Fibroblast of skin of left quadriceps (primary cell): ENCODE data around the gene PACRG.

ENCODE experiments used
- DNase-seq, 2 experiments: peaks; one replicate each; pipeline ENCODE4 v3.0.0-alpha.2; 2013; ENCODE audit warnings: low read depth in 2 of 2

PACRG gene

DNA sequence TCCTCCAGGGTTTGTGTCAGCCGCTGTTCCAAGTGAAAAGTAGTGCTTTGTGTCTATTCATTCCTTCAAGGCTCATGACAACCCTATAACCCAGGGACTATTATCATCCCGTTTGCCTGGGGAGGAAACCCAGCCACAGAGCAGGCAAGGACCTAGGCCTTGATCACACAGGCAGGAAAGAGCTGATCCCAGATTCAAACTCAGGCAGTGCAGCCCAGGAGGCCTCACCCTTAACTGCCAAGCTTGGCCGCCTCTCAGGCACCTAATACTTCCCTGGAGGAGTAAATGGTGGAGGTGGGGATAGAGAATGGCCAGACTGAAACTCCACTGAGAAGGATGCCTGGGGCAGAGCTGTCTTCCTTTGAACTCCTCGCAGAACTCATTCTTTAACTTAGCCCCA is 471.6 kb downstream of the PACRG start:
- no peak for DNase-seq

DNA sequence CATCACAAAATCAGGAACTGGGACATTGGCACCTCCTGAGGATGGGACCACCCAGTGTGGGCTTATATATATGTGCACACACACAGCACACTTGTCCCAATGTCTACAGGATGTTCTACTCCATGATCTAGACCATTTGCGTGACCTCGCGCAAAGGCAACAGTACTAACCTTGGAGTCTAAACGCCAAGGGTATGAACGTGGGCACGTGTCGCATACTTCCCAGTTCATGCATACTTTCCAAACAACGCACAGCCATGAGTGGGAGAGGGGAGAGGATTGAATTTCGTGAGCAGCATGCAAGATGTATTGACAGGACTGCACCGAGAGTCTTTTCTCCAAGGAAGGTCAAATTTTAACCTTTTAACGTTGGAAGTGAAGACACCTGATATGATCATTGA is 472.5 kb downstream of the PACRG start:
- DNase-seq: no peak

DNA sequence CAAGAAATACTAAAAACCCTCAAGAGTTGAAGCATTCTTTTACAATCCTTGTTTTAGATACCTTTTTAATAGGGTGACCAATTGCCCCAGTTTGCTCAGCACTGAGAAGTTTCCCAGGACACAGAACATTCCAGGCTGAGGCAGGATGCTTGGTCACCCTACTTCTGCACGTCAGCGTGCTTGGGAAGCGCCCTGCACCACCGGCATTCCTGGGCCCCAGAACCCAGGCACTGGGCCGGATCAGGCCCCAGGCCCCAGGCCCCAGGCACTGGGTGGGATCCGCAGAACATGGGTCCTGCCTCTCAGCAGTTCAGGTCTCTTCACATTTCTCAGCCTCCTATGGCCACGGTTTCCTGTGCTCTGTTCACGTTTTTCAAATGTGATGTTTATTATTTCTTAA is 472.9 kb downstream of the PACRG start:
- DNase-seq: no peak

GRCh38 chr6:163201855-163202254 is 474.1 kb downstream of the PACRG start:
- DNase-seq: no peak

GRCh38 chr6:163206196-163206595 is 478.4 kb downstream of the PACRG start:
- no peak for DNase-seq

DNA sequence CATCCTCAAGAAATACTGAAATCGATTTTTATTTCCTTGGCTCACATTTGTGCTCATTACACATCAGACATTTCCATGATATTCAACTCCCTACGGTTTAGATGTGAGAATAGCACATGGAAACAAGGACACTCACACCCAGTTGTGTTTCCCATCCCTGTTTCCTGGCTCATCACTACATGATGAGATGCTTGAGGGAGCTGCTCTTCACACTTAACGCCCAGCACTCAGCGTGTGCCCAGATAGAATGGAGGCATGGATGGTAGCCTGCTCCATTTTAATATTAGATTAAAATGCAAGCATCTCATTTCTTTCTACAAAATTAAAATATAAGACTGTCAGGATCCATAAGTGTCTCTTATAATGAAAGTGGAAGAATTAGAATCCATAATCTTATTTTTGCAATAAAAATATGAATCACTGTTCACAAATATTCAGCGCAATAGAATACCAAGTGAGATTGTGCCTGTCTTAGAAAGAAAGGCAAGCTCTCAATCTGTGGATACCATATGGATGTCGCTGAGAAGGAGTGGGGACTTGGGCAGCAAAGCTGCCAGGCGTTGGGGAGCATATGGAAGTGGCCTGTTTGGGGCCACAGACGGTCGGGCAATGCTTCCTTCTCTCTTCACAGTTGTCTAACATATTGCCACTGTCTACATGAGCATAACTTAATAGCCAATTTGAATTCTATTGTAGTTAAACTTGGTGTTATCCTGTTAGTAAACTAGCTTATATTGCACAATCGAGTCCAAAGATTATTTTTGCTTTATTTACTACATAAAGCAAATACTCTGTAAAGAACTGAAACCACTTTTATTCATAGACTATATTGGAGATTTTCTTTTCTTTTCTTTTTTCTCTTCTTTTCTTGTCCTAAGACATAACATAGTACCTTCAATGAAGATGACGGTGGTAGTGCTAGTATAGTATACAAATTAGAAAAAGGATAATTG is 479.9 kb downstream of the PACRG start:
- no peak for DNase-seq

GRCh38 chr6:163209005-163209404 is 481.2 kb downstream of the PACRG start:
- no peak for DNase-seq

DNA sequence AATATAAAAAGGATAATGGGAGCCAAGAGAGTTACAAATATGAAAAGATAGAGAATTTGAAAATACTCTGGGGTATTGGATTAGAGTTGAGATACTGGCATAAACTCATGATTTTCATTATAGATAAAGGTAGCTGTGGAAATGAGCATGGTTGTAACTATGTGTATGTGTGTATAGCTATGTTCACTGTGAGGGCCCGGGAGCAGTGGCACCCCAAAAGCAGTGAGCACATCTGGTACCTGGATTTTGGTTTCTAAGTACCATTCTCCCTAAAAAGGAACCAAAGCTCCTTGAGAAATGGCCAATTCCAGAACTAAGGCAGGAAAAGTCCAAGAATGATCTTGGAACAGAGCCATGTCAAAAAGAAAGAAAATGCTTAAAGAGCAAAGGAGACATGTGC is 484.3 kb downstream of the PACRG start:
- no peak for DNase-seq

DNA sequence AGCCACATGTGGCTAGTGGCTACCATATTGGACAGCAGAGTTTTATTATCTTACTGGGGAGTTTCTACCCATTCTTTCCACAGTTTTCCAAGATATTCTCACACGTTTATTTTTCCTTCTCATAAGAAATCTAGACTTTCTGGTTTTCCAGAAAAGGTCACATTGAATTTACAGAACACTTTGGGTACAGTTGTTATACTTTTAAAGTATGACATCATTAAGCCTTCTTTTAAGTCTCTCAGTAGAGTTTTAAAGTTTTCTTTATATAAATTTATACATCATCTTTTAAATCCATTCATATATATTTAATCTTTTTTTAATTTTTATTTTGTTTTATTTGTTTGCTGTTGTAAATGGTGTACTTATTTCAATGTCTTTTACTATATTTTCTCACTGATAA is 486.5 kb downstream of the PACRG start:
- DNase-seq: no peak

DNA sequence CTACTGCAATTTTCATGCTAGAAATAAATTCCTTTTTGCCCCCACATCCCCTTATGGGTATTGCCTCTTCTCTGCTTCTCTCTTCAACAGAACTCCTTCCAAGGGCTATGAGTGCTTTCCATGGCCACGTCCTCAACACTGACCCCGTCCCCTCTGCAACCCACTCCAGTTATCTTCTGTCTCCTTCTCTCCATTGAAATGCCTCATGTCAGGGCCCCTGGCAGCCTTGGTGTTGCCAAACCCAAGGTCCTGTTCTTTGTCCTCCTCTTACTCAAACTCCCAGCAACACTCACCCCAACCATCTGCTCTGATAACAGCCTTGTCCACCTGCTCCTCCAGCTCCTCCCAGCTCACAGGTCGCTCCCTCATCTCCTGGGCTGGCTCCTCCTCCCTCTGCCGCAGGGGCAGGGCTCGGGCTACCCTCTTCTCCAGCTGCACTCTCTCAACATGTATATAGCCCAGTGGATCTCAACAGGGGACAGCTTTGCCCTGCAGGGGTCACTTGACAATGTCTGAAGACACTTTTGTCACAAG is 490.7 kb downstream of the PACRG start:
- DNase-seq: no peak

- DNase-seq: no peak
These were observed 498.5 kb downstream of the PACRG start for GRCh38 chr6:163226181-163226835.

DNA sequence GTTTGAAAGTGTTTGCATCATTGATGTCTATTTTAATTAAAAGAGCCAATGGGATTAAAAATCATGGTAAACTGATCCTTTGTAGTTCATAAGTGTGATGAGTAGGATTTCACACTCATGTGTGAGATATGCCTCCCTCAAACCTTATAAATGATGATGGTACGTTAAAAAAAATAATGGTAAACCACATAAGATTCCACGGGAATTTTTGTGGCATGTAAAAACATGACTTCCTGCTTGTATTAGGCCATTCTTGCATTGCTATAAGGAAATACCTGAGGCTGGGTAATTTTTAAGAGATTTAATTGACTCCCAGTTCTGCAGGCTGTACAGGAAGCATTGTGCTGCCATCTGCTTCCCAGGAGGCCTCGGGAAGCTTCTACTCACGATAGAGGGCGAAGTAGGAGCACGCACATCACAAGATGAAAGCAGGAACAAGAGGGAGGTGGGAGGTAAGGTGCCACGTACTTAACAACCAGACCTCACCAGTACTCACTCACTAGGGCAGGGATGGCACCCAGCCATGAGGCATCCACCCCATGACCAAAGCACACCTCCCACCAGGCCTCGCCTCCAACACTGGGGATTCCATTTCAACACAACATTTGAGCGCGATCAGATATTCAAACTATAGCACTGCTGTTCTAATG is 499.2 kb downstream of the PACRG start:
- DNase-seq: peak; percentile 30 to 44

DNA sequence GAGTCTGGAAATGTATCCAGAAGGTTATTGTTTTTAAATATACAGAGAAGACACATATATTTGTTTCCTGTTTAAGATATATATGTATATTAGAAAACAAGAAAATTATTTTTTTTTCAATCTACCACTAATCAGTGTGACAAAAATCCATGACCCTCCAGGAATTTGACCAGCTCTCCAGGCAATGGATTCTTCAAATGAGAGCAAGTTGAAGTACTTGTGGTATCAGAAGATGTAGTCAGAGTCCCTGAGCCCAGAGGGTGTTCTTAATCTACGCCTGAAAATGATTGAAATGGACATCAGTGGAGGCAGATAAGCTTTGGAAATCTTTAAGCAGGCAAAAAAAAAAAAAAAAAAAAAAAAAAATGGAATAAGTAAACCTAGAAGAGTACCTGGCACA is 500.3 kb downstream of the PACRG start:
- no peak for DNase-seq

DNA sequence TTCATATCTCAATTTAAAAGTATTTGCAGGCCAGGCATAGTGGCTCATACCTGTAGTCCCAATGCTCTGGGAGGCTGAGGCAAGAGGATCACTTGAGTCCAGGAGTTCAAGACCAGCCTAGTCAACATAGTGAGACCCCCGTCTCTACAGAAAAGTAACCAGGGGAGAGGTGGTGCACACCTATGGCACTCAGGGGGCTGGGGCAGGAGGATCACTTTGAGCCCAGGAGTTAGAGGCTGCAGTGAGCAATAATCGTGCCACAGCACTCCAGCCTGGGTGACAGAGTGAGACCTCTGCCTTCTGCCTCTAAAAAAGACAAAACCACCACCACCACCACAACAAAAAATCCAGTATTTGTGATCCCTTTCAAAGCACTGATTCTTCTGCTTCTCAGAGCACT is 501.3 kb downstream of the PACRG start:
- no peak for DNase-seq

DNA sequence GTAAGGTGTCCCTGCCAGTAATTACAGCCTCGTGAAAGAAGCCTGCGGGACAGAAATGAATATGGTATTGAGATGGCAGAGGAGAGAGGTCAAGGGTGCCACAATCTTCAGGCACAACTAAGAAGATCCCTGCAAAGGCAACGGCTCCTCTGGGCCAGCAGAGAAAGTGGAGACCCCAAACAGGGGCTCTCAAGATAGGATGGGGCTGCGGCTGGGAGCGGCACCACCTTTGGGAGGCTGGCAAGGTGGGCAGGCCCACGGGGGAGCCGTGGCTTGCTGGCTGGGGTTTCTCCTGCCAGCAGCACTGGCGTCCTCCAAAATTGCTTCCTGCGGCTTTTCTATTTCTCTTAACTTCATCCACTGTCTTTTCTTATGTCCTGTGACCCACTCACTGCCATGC is 503.1 kb downstream of the PACRG start:
- no peak for DNase-seq

- DNase-seq: no peak
These were observed 503.7 kb downstream of the PACRG start for GRCh38 chr6:163231356-163232014.

- no peak for DNase-seq
These were observed 504.3 kb downstream of the PACRG start for GRCh38 chr6:163232015-163232523.

- DNase-seq: no peak
These were observed 504.9 kb downstream of the PACRG start for GRCh38 chr6:163232649-163233048.

- DNase-seq: no peak
These were observed 509.3 kb downstream of the PACRG start for GRCh38 chr6:163237110-163237509.

DNA sequence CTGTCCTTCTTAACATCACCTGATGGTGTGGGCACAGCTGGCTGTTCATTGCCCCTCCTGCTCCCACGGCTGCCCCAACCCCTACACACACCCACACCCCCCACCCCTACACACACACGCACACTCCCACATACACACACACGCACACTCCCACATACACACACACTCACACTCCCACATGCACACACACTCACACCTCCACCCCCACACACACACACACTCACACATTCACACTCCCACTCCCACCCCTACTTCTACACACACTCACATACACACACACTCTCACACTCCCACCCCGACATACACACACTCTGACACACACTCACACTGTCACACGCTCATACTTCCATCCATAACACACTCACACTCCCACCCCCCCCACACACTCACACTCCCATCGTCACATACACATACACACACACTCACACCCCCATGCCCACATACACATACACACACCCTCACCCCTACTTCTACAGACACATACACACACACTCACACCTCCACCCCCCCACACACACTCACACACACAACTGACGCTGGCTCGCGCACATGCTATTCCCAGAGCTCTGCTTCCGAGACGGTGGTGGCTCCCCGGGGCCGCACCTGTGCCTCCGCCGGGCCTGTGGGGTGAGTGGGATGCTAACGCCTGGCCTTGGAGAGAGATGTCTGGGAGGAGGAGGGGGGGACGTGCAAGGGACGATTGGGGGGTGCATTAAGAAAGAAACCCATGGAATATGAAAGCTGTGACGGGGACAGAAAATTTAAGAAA is 512.0 kb downstream of the PACRG start:
- DNase-seq: no peak

DNA sequence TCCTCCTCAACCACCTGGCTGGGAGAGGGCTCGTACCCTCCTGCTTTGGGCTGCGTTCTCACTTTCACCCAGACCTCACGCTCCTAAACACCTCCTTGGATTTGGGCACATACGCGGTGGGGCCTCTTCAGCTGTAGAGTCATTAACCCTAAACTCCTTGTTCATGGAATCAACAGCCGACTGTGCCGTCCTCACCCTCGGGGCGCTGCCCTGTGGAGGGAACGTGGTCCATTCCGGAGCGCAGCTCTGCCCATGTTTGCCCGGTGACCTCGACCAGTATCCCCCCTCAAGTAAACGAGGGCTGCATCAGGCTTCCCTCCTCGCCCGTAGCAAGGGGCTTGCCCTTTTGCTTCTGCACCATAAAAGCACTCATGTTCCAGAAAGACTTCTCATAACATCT is 512.8 kb downstream of the PACRG start:
- no peak for DNase-seq
